Activated T-helper 1 cell treated with anti-CD3 and anti-CD28 coated beads, Interleukin-12 subunit alpha, Interleukin-12 subunit beta, Interleukin-2, Interleukin-4 antibody, amounts not matched to agents 30 ng/mL and 10 ng/mL and 1 ng/mL, durations not matched to agents 14 hours and 24 hours and 36 hours (primary cell): ENCODE results near the gene RPP38. TPM values are rescaled to one million over a fixed set of nuclear protein-coding genes. Genes with fewer than 3 reads are reported as not detected.

Experiments
- DNase-seq: peaks from one replicate; pipeline ENCODE4 v3.0.0; 2021; ENCODE audit warnings: low spot score
- H3K27ac Mint-ChIP-seq: one replicate; pipeline ENCODE4 v1.8.0; 2021; ENCODE audit warnings: mild to moderate bottlenecking, mixed read lengths
- H3K27me3 Mint-ChIP-seq: one replicate; pipeline ENCODE4 v1.8.0; 2022; ENCODE audit warnings: mild to moderate bottlenecking, moderate library complexity, mixed read lengths; ENCODE audit not compliant: insufficient read depth
- H3K36me3 Mint-ChIP-seq: one replicate; pipeline ENCODE4 v1.8.0; 2021; ENCODE audit warnings: low read depth, mixed read lengths
- H3K4me1 Mint-ChIP-seq: one replicate; pipeline ENCODE4 v1.8.0; 2021; ENCODE audit warnings: low read depth, mixed read lengths
- H3K4me3 Mint-ChIP-seq: one replicate; pipeline ENCODE4 v1.8.0; 2021; ENCODE audit warnings: mild to moderate bottlenecking, moderate library complexity, mixed read lengths
- H3K9me3 Mint-ChIP-seq: one replicate; pipeline ENCODE4 v1.8.0; 2021; ENCODE audit warnings: mixed read lengths
- intact Hi-C: fragments of 100-400 bp; cut with micrococcal nuclease; formaldehyde crosslinking; loops from one replicate; pipeline ENCODE4 v1.15.1; 2024
- total RNA-seq: library from RNA; stranded (reverse); gene quantifications from 2 replicates; pipeline ENCODE4 v1.2.3, GENCODE V29; 2022

RPP38 gene
- total RNA-seq, 1 donor from 2014 or later, result 24.8 TPM

- Mint-ChIP-seq H3K36me3 (no peaks in the 10 kb centered on the region), H3K27me3 (peaks cover 10% of the 10 kb centered on the region), H3K9me3 (no peaks in the 10 kb centered on the region), H3K4me3 (no peak overlapping the region), H3K4me1 (peaks cover 5% of the 10 kb centered on the region), H3K27ac (no peak overlapping the region)
- DNase-seq, result no peak
- intact Hi-C loops, result no loop called here
Observed at GRCh38 chr10:15084502-15084922, 12.6 kb upstream of the RPP38 start.

GRCh38 chr10:15088428-15089261, 8.5 kb upstream of the RPP38 start, which contains the start of gene ACBD7:
Gene ACBD7, minus strand, starts transcription at chr10:15088776. Its CDS starts 48 bp downstream, at chr10:15088728.
- intact Hi-C loops, result loop anchor here (1.0 to 5.0 kb wide), 2 partner anchors 9 to 1181 kb away; partner anchors contain the start of gene RPP38
- DNase-seq, result peak; percentile 81
- H3K4me3 Mint-ChIP-seq, result peak within 1 kb of the TSS; percentile 69
- peaks cover 5% of the 10 kb centered on the region for H3K4me1 Mint-ChIP-seq
- no peaks in the 10 kb centered on the region for H3K36me3 Mint-ChIP-seq
- H3K27me3 Mint-ChIP-seq, result peaks cover 12% of the 10 kb centered on the region
- no peaks in the 10 kb centered on the region for H3K9me3 Mint-ChIP-seq
- no peak within 1 kb of the TSS for H3K27ac Mint-ChIP-seq

GRCh38 chr10:15091418-15091817, 5.7 kb upstream of the RPP38 start:
- intact Hi-C loops, result no loop called here
- Mint-ChIP-seq H3K36me3 (no peaks in the 10 kb centered on the region), H3K27ac (no peak overlapping the region), H3K4me1 (peaks cover 5% of the 10 kb centered on the region), H3K27me3 (peaks cover 16% of the 10 kb centered on the region), H3K9me3 (no peaks in the 10 kb centered on the region), H3K4me3 (no peak overlapping the region)
- DNase-seq, result no peak

GRCh38 chr10:15092855-15093408, 4.2 kb upstream of the RPP38 start:
- Mint-ChIP-seq H3K27me3 (peaks cover 12% of the 10 kb centered on the region), H3K4me1 (peaks cover 14% of the 10 kb centered on the region), H3K27ac (no peak overlapping the region), H3K4me3 (no peak overlapping the region), H3K9me3 (no peaks in the 10 kb centered on the region), H3K36me3 (peaks cover 5% of the 10 kb centered on the region)
- intact Hi-C loops, result no loop called here
- DNase-seq, result no peak

- peaks cover 29% of the 10 kb centered on the region for H3K4me1 Mint-ChIP-seq
- peaks cover 11% of the 10 kb centered on the region for H3K36me3 Mint-ChIP-seq
- H3K4me3 Mint-ChIP-seq, result peak overlapping the region; percentile 100
- intact Hi-C loops, result loop anchor here (1.0 to 5.0 kb wide), 9 partner anchors 8 to 449 kb away; partner anchors contain the start of genes ACBD7, CDNF, DCLRE1C and HSPA14
- no peak for DNase-seq
- H3K27me3 Mint-ChIP-seq, result peaks cover 12% of the 10 kb centered on the region
- peak overlapping the region; percentile 56 for H3K27ac Mint-ChIP-seq
- no peaks in the 10 kb centered on the region for H3K9me3 Mint-ChIP-seq
Observed at GRCh38 chr10:15096661-15097010, 519 bp upstream of the RPP38 start.

GRCh38 chr10:15099886-15100285, 2.7 kb downstream of the RPP38 start:
- intact Hi-C loops, result loop anchor here (5.0 kb wide), 1 partner anchor 453 kb away; no protein-coding TSS in a partner anchor
- no peak overlapping the region for H3K27ac Mint-ChIP-seq
- peak overlapping the region; percentile 32 for H3K4me3 Mint-ChIP-seq
- no peak for DNase-seq
- no peaks in the 10 kb centered on the region for H3K9me3 Mint-ChIP-seq
- H3K36me3 Mint-ChIP-seq, result peaks cover 30% of the 10 kb centered on the region
- peaks cover 4% of the 10 kb centered on the region for H3K27me3 Mint-ChIP-seq
- peaks cover 29% of the 10 kb centered on the region for H3K4me1 Mint-ChIP-seq

GRCh38 chr10:15103513-15103912, 6.4 kb downstream of the RPP38 start:
- Mint-ChIP-seq H3K4me3 (no peak overlapping the region), H3K4me1 (peaks cover 20% of the 10 kb centered on the region), H3K27ac (peak overlapping the region; percentile 24), H3K27me3 (no peaks in the 10 kb centered on the region), H3K9me3 (no peaks in the 10 kb centered on the region), H3K36me3 (peaks cover 33% of the 10 kb centered on the region)
- intact Hi-C loops, result no loop called here
- no peak for DNase-seq

- peak; percentile 47 for DNase-seq
- Mint-ChIP-seq H3K4me1 (peaks cover 7% of the 10 kb centered on the region), H3K27ac (no peak overlapping the region), H3K36me3 (peaks cover 36% of the 10 kb centered on the region), H3K9me3 (no peaks in the 10 kb centered on the region), H3K4me3 (no peak overlapping the region), H3K27me3 (no peaks in the 10 kb centered on the region)
- intact Hi-C loops, result loop anchor here (1.0 to 5.0 kb wide), 7 partner anchors 9 to 916 kb away; partner anchors contain the start of genes DCLRE1C, FAM171A1, NMT2 and RPP38
Observed at GRCh38 chr10:15106352-15107013, 9.3 kb downstream of the RPP38 start.

- Mint-ChIP-seq H3K27ac (no peak overlapping the region), H3K4me3 (no peak overlapping the region), H3K27me3 (no peaks in the 10 kb centered on the region), H3K36me3 (peaks cover 17% of the 10 kb centered on the region), H3K9me3 (no peaks in the 10 kb centered on the region), H3K4me1 (no peaks in the 10 kb centered on the region)
- intact Hi-C loops, result no loop called here
- no peak for DNase-seq
Observed at GRCh38 chr10:15112657-15113056, 15.5 kb downstream of the RPP38 start.

GRCh38 chr10:15113766-15114165, 16.6 kb downstream of the RPP38 start:
- no peaks in the 10 kb centered on the region for H3K9me3 Mint-ChIP-seq
- no peak overlapping the region for H3K4me3 Mint-ChIP-seq
- intact Hi-C loops, result no loop called here
- H3K27me3 Mint-ChIP-seq, result no peaks in the 10 kb centered on the region
- peaks cover 15% of the 10 kb centered on the region for H3K36me3 Mint-ChIP-seq
- H3K27ac Mint-ChIP-seq, result no peak overlapping the region
- no peak for DNase-seq
- no peaks in the 10 kb centered on the region for H3K4me1 Mint-ChIP-seq

- intact Hi-C loops, result no loop called here
- H3K36me3 Mint-ChIP-seq, result peaks cover 22% of the 10 kb centered on the region
Observed at GRCh38 chr10:15116225-15116624, 19.1 kb downstream of the RPP38 start.

GRCh38 chr10:15118615-15119014, 21.5 kb downstream of the RPP38 start:
- intact Hi-C loops, result no loop called here
- Mint-ChIP-seq H3K9me3 (no peaks in the 10 kb centered on the region), H3K27ac (no peak overlapping the region), H3K4me1 (peaks cover 10% of the 10 kb centered on the region), H3K27me3 (no peaks in the 10 kb centered on the region), H3K4me3 (no peak overlapping the region), H3K36me3 (peaks cover 23% of the 10 kb centered on the region)
- DNase-seq, result no peak

More at GRCh38 chr10:15116225-15116624, 19.1 kb downstream of the RPP38 start:
- no peak for DNase-seq
- H3K27me3 Mint-ChIP-seq, result no peaks in the 10 kb centered on the region
- no peak overlapping the region for H3K27ac Mint-ChIP-seq
- no peak overlapping the region for H3K4me3 Mint-ChIP-seq
- H3K9me3 Mint-ChIP-seq, result no peaks in the 10 kb centered on the region
- no peaks in the 10 kb centered on the region for H3K4me1 Mint-ChIP-seq

GRCh38 chr10:15120523-15120922, 23.4 kb downstream of the RPP38 start:
- H3K27ac Mint-ChIP-seq, result no peak overlapping the region
- H3K4me1 Mint-ChIP-seq, result peaks cover 27% of the 10 kb centered on the region
- no peaks in the 10 kb centered on the region for H3K27me3 Mint-ChIP-seq
- H3K9me3 Mint-ChIP-seq, result no peaks in the 10 kb centered on the region
- intact Hi-C loops, result no loop called here
- H3K36me3 Mint-ChIP-seq, result peaks cover 33% of the 10 kb centered on the region
- DNase-seq, result no peak
- no peak overlapping the region for H3K4me3 Mint-ChIP-seq
